HFF-Myc (cell line): ENCODE data around the gene PRRG1.
"Not testable (repeated sequence)": the region's sequence is repeated elsewhere in the genome, so short reads cannot be mapped to it uniquely, and the experiment has no call there.

ENCODE experiments used
- DNase-seq: peaks from one replicate; pipeline ENCODE4 v3.0.0-alpha.2; 2011; ENCODE audit warnings: low read depth; ENCODE audit errors: extremely low read depth
- H3K4me3 ChIP-seq: replicated peaks from 2 replicates; pipeline ENCODE4 v1.5.1; 2011; ENCODE audit warnings: low read depth, mild to moderate bottlenecking, control low read depth, low read length
- TF ChIP-seq, protein P1 (sequence below): IDR thresholded peaks from 2 replicates; pipeline ENCODE4 v1.5.1; 2012; ENCODE audit warnings: mild to moderate bottlenecking, low read depth, low read length, control low read depth; ENCODE audit errors: missing control alignments

PRRG1 gene

DNA sequence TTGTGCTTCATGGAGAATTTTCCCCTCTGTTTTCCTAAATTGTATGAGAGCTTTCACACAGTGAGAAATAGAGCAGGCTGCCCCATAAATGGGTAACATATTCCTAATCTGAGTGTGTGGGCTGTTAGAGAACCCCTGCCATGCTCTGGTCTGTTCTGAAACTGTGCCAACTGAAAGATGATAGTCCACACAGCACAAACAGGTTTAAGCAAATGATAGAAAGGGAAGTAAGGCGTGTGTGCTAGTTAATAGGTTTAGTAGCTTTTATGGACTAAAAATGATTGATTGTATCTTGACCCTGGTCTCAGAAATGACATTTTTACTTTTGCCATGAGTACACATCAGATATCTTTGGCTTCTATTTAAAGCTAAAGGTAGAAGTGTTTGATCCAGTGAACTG is 106.2 kb downstream of the PRRG1 start:
- no peak overlapping the region for H3K4me3 ChIP-seq
- DNase-seq = no peak
- TF ChIP-seq, protein P1, sequence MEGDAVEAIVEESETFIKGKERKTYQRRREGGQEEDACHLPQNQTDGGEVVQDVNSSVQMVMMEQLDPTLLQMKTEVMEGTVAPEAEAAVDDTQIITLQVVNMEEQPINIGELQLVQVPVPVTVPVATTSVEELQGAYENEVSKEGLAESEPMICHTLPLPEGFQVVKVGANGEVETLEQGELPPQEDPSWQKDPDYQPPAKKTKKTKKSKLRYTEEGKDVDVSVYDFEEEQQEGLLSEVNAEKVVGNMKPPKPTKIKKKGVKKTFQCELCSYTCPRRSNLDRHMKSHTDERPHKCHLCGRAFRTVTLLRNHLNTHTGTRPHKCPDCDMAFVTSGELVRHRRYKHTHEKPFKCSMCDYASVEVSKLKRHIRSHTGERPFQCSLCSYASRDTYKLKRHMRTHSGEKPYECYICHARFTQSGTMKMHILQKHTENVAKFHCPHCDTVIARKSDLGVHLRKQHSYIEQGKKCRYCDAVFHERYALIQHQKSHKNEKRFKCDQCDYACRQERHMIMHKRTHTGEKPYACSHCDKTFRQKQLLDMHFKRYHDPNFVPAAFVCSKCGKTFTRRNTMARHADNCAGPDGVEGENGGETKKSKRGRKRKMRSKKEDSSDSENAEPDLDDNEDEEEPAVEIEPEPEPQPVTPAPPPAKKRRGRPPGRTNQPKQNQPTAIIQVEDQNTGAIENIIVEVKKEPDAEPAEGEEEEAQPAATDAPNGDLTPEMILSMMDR = no peak

DNA sequence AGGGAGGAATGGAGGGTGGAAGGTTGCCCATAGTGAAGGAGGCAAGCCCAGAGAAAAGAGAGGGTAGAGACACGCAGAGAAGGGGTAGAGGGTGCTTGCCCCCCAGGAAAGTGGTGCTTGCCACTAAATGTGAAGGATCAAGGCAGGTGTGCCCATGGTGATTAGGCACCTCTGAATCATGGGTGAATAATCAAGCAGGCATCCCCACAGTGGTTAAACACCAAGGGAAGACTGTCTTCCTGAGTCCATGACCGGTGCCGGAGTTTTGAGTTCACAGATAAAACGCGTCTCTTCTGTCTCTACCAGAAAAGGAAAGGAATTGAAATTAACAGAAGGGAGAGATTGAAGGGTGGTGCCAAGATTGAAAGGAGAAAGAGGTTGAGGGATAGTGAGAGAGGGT is 111.1 kb downstream of the PRRG1 start:
- not testable (repeated sequence) for H3K4me3 ChIP-seq, DNase-seq

GRCh38 chrX:37462346-37462745 is 113.2 kb downstream of the PRRG1 start:
- TF ChIP-seq, protein P1 = no peak
- no peak for DNase-seq
- H3K4me3 ChIP-seq = no peak overlapping the region

DNA sequence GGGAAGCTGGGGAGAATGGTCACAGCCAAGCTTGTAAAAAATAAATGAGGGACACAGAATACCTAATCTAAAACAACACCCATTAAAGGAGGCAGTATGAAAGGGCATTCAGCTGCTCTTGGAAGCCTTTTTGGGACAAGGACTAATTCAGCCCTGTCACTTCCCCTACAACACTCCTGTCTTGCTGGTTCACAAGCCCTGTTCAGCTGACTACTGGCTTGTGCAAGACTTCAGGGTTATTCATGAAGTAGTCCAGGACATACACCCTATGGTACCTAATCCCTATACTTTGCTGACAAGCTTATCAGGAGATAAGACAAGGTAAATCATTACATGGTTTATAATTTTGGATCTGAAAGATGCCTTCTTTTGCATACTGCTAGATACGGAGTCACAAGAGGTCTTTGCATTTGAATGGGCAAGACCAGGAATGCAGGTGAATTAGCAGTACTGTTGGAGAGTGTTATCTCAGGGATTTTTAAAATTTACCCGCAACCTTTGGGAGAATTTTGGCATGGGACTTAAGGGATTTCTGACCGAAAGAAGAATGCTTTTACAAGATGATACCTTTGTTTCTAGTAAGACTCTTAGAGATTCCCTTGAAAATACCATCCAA is 119.1 kb downstream of the PRRG1 start:
- H3K4me3 ChIP-seq = no peak overlapping the region
- TF ChIP-seq, protein P1 = no peak
- DNase-seq = no peak

- DNase-seq = no peak
- no peak overlapping the region for H3K4me3 ChIP-seq
- TF ChIP-seq, protein P1 = no peak
Observed at GRCh38 chrX:37470711-37471110, 121.5 kb downstream of the PRRG1 start.

DNA sequence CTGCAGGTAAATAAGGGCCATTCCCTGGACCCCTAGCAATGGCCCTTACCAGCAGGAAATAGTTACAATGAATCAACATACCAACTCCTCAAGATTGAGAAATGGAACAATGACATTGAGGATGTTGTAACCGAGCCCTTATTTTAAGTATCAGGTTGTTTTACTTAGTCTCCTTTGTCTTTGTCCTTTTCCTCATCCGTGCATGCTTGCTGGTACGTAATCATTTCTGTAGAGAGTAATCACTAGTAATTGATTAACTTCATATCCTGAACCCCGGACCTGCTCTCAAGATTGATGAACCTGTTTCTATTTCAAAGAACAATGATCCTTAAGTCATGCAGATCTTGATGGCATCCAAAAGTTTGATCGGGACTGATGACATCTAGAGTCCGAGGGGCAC is 123.7 kb downstream of the PRRG1 start:
- TF ChIP-seq, protein P1 = no peak
- DNase-seq = no peak

GRCh38 chrX:37474478-37474877 is 125.3 kb downstream of the PRRG1 start:
- no peak for DNase-seq
- H3K4me3 ChIP-seq = no peak overlapping the region
- TF ChIP-seq, protein P1 = no peak

More for the DNA sequence above, 123.7 kb downstream of the PRRG1 start:
- H3K4me3 ChIP-seq = no peak overlapping the region
